Right hindlimb (tissue), 1 donor: ENCODE data around the gene HSPA5.
A peak's percentile ranks its signal among the peaks of the same experiment; 100 is the strongest.

Experiments
- DNase-seq: peaks from one replicate; pipeline ENCODE4 v3.0.0-alpha.2; 2018

Gene HSPA5

DNA sequence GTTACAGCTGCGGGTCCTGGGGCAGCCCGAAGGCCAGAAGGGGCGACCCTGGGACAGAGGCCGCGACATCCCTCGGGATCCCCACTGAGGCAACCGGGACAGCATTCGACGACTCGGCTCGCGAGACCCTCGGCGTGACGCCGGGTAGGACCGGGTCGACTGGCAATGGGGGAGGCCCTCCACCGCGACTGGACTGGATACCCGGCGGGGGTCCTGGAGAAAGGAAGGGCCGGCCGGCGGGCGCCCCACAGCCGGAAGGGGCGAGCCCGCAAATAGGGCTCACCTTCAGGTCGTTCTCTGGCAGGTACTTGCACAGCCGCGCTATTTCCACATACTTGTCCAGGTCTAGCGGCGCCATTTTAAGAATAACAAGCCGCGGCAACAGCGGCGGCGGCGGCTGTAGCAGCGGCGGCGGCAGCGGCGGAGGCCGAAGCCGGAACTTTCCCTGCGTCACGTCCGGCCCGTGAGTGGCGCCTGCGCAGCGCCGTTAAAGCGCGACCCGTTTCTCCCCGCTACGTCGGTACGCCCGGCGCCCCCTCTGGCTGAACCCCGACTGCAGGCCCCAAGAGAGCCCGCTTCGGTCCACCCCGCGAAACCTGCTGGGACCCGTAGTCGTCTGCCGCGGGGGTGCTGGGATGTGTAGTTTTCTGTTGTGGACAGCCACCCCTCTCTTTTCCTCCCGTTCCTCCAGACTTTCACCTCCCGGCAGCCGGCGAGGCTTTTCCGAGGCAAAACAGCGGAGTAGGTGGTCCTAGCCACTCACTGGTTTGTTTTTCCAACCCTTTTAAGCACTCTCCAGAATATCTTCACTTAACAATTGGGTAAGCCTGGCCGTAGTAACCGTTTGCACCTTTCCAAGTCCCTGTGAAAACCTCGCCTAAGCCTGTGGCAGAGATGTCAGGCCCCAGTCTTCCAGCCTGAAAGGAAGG lies 51.5 kb downstream of the HSPA5 start, which contains the start of gene PPP6C:
Gene PPP6C (minus strand): TSS at position 443 of the 929 bp plus-strand sequence. CDS start 85 bp downstream, at position 358.
- DNase-seq = peak; percentile 98

DNA sequence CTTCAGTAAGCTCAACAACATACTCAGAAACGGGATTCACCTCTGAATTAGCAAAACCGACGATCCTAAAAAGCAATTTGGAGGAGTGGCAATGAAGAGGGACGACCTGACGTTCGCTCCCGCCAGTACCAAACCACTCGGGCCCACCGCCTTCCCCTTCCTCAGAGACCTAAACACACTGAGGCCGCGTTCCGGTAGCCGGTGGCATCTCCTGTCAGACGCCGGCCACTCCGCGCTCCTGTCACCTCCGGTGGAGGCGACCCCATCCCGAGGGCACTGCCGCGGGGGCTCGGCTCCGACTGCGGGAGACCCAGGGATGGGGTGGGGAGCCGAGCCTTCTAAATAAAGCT lies 52.2 kb downstream of the HSPA5 start:
- DNase-seq = no peak
